PC-9 (cell line): ENCODE data around the gene SSR4.

Experiments used
- CTCF ChIP-seq: fragments of 200-600 bp; sonication (generic); conservative IDR thresholded peaks from 2 replicates; pipeline ENCODE4 v1.6.1; 2017; ENCODE audit warnings: mixed run types, antibody characterized with exemption, mild to moderate bottlenecking, moderate library complexity
- EZH2 ChIP-seq: fragments of 200-600 bp; sonication (generic); IDR thresholded peaks from 2 replicates; pipeline ENCODE4 v1.8.0; 2017; ENCODE audit warnings: antibody characterized with exemption, low read depth

GRCh38 chrX:153816831-153817690 lies 22.6 kb downstream of the SSR4 start:
- no peak for TF ChIP-seq CTCF
- TF ChIP-seq EZH2, result no peak
